HG03442 (cell line): ENCODE data around the gene CNIH2.

Experiments used
- ATAC-seq: cut with Tn5 transposase; IDR thresholded peaks from one replicate; pipeline ENCODE4 v1.9.1; 2021; ENCODE audit warnings: mild to moderate bottlenecking, moderate library complexity; ENCODE audit not compliant: unreplicated experiment

CNIH2 gene

DNA sequence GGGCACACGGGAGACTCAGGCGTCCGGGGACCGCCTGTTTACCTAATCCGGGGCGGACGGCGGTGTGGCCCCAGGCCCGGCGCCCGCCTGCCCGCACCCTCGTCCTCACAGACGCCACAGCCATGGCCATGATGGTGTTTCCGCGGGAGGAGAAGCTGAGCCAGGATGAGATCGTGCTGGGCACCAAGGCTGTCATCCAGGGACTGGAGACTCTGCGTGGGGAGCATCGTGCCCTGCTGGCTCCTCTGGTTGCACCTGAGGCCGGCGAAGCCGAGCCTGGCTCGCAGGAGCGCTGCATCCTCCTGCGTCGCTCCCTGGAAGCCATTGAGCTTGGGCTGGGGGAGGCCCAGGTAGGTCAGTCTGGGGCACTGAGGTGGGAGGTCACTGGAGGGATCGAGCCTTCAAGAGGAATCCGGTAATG is 19.5 kb upstream of the CNIH2 start:
- no peak for ATAC-seq

DNA sequence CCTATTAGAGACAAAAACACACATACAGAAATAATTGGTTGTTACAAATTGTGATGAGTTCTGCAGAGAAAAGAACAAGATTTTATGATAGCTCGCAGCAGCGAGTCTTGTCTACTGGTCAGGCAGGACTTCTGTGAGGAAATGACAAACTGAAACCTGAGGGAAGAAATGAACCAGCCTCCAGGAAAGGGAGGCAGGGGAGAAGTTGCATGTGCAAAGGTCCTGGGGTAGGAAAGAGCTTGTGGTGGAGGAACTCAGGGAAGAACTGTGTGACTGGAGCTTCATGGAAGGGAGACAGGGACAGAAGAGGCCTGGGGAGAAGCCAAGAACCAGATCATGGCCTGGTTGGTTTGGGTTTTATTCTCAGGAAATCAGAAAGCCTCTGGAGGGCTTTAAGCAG is 18.8 kb upstream of the CNIH2 start:
- ATAC-seq = no peak

DNA sequence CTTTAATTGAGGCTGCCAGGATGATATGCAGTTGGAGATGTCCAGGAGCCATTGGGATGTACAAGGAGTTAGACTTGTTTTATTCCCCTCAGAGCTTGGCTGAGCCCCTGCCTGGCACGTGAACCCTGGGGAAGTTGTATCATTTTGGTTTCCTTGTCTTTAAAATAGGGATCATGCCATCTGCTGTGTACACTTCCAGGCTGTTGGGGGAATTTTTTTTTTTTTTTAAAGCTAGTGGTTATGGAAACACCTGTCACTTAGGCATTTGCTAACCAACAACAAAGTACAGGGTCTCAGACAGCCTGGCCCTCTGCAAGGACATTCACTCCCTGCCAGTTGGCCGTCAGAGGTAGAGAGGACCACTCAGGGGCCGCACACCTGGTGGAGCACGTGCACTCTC is 18.0 kb upstream of the CNIH2 start:
- ATAC-seq = no peak

DNA sequence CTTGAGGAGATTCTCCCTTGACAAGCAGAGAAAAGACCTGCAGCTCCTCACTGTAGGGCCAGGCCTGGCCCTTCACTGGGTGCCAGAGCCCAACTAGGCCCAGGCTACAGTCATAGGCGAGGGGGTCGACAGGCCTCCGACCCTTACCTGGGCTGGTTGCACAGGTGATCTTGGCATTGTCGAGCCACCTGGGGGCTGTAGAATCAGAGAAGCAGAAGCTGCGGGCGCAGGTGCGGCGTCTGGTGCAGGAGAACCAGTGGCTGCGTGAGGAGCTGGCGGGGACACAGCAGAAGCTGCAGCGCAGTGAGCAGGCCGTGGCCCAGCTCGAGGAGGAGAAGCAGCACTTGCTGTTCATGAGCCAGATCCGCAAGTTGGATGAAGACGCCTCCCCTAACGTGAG is 16.4 kb upstream of the CNIH2 start:
- ATAC-seq = no peak

DNA sequence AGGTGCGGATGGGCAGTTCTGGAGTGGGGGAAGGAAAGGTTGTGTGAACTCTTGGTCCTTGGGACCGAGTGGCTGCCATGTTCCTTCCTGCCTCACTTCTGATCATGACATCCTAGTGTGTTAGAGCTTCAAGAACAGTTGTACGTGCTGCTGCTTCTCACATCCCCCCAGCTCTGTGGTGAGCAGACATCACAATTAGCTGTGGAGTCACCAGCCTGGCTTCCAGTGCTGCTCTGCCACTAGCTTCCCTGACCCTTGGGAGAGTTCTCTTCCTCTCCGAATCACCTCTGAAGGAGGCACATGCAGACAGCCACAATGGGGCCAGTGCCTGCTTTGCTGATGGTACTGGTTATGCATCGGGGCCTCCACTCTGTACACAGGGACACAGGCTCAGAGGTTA is 15.8 kb upstream of the CNIH2 start:
- no peak for ATAC-seq

DNA sequence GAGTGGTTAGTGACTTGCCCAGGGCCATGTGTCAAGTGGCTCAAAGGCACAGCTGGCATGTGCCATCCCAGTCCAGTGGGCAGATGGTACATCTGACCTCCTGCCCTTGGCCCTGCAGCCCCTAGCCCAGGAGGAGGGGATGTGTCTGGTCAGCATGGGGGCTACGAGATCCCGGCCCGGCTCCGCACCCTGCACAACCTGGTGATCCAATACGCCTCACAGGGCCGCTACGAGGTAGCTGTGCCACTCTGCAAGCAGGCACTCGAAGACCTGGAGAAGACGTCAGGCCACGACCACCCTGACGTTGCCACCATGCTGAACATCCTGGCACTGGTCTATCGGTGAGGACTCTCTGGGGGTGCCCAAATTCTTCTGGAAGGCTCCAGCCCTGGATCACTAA is 15.3 kb upstream of the CNIH2 start:
- no peak for ATAC-seq

DNA sequence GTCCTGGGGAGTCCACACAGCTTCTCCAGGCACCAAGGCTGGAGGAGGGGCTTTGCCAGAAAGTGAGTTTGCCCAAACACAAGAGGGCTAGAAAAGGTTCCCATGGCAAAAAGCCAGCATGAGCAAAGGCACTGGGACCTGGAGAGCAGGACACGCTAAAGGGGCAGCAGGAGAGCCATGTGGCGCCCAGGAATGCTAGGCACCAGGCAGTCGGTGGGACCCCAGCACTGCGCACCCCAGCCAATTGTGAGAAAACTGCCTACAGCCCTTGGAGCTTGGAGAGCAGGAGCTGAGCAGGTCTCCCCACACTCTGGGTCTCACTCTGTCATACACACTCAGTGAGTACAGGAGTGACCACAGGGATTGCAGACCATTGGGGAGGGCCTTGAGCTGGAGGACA is 14.7 kb upstream of the CNIH2 start:
- no peak for ATAC-seq

DNA sequence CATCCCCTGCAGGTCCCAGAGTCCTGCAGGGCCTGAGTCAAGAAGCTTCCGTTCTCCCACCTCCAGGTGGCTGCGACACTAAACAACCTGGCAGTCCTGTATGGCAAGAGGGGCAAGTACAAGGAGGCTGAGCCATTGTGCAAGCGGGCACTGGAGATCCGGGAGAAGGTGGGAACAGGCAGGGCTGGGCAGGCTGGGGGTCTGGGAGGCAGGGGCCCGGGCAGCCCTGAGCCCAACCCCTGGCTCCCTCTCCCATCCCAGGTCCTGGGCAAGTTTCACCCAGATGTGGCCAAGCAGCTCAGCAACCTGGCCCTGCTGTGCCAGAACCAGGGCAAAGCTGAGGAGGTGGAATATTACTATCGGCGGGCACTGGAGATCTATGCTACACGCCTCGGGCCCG is 14.2 kb upstream of the CNIH2 start:
- no peak for ATAC-seq

DNA sequence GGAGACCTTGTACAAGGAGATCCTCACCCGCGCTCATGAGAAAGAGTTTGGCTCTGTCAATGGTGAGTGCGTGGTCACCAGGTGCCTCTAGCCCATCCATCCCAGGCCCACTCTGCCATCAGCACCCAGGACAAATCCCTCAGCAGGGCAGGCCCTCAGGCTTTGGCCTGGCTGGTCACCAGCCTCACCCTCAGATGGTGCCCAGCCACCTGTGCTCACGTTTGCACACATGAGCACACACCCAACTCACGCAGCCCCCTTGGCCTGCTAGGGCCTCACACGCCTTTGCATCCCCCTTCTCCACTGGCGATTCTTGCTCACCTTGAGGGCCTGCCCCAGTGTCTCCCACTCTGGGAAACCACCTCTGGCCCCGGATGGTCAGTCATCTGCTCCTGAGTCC is 13.6 kb upstream of the CNIH2 start:
- ATAC-seq = no peak

DNA sequence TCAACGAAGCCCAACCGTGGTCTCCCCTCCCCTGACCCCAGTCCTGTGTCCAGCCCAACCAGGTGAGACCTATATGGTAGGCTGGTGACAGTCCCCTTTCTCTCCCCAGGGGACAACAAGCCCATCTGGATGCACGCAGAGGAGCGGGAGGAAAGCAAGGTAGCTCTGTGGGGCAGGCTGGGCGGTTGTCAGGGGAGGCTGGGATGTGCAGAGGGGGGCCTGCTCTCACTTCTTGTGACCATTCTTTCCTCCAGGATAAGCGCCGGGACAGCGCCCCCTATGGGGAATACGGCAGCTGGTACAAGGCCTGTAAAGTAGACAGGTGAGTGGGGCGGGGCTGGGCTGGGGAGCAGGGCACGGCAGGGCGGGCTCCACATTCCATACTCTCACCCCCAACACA is 13.1 kb upstream of the CNIH2 start:
- no peak for ATAC-seq

DNA sequence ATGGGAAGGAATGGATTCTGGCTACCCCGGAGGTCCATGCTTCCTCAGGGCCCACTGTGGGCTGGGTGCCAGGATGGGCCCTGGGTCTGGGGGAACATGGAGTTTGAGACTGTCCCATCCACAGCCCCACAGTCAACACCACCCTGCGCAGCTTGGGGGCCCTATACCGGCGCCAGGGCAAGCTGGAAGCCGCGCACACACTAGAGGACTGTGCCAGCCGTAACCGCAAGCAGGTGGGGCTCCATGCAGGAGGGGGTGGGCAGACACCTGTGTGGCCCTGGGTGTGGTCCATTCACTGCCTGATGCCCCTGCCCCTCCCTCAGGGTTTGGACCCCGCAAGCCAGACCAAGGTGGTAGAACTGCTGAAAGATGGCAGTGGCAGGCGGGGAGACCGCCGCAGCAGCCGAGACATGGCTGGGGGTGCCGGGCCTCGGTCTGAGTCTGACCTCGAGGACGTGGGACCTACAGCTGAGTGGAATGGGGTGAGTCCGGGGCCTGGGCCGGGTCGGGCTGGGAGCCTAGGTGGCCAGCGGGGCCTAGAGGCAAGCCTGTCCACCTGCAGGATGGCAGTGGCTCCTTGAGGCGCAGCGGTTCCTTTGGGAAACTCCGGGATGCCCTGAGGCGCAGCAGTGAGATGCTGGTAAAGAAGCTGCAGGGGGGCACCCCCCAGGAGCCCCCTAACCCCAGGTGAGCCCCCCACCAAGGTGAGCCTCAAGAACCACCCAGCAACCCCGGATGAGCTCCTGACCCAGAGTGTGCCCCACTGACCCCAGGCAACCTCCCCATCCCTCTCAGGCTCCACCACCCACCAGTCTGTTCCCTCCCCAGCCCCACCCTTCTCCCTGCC is 12.2 kb upstream of the CNIH2 start:
- ATAC-seq = no peak

DNA sequence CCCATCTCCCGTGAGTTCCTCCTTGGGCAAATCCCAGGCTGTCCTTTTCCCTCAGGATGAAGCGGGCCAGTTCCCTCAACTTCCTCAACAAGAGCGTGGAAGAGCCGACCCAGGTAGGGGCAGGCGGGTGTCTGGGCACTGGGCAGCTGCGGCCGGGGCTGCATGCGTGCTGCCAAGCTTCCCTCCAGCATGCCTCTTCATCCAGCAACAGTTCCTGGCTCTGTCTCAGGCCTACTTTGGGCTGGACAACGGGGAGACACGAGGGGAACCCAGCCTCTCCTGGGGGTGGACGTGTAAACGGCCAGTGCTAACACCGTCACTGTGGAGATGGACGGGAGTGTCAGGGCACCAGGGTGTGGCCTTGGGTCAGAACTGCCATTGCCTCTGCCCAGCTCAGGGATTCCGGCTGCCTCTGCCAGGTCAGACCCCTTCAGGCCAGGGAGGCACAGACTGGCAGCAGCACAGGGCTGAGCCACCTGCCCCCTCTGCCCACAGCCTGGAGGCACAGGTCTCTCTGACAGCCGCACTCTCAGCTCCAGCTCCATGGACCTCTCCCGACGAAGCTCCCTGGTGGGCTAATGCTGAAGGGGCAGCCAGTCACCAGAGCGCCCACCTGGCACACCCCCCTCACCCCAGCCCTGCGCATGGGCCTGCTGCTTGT is 11.5 kb upstream of the CNIH2 start:
- ATAC-seq = no peak

DNA sequence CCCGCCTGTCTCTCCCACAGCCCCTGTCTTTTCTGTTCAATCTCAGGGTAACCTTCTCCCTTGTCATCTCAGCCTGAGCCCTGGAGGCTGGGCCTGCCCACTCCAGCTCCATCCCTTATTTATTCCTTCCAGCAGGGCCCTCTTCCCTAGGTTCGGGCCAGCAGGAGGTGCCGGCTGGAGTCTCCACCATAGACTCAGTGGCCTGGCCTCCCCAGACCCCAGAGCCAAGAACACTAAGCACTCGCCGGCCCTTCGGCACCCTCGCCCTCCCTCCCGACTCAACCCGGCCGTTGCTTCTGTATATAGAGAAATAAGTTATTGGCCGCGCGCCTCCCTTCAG is 11.0 kb upstream of the CNIH2 start:
- ATAC-seq = no peak

DNA sequence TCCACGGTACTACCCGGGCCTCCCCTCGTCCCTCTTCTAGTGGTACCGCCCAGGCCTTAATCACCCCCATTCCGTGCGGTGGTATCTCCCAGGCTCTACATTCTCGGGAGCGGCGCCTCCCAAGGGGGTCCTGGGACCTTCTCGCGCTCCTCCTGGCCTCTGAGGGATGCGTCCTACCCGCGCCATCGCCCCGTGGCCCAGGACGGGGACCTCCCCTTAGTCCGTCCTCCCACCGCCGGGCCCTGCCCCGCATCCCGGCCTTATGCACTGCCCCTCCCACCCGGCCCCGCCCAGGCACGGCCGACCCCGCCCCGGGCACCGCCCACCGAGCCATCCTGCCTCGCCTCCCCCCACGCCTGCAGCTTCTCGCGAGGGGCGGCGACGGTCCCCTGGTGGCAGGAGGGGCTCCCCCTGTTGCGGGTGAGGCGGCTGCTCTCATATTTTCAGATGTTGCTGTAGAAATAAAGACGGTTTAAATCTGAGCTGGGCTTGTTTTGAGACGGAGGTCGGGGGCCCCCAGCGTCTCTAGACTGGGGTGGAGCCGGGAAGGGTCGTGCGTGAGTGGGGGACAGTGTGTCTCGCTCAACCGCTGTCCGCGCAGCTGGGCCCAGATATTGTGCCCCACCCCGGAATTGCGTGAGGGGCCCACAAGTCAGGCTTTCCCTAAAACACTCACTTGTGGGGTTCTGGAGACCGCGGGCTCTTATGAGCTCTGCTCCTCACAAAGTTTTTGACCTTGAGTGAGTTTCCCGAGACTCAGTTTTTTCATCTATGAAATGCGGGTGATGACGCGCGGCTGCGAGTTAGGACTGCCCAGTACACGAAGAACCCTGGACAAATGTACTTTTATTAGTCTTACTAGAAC is 10.4 kb upstream of the CNIH2 start:
- peak; percentile 34 for ATAC-seq

DNA sequence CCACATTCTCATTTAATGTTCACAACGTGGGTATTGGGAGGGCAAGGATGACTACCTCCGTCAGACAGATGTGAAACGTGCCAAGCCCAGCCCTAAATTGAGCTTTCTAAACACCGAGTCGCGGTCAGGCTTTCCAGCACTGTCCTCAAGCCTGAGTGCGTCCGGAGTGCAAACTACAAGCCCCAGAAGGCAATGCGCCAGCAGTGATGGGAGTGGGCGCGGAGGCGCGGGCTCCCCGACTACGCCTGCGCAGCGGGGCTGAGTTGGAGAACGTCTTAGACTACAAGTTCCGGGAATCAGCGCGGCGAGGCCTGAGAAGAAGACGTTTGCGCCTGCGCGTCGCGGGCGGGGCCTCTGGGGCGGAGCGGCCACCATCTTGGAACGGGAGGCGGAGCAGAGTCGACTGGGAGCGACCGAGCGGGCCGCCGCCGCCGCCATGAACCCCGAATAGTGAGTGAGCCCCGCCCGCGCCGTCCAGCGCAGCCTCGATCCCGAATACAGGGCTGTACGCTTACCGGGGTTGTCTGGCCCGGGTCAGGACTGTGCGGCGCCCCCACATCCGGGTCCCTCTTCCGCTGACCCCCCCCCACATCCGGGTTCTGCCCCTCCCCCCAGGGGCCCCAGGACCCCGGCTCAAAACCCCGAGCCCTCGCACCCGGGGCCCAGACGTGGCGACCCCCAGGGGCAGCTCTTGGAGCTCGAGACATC is 9.6 kb upstream of the CNIH2 start, which contains the start of gene RAB1B:
Gene RAB1B, plus strand, starts transcription at position 396 of the 708 bp plus-strand sequence. Its CDS starts 41 bp downstream, at position 437.
- ATAC-seq = peak; percentile 73

DNA sequence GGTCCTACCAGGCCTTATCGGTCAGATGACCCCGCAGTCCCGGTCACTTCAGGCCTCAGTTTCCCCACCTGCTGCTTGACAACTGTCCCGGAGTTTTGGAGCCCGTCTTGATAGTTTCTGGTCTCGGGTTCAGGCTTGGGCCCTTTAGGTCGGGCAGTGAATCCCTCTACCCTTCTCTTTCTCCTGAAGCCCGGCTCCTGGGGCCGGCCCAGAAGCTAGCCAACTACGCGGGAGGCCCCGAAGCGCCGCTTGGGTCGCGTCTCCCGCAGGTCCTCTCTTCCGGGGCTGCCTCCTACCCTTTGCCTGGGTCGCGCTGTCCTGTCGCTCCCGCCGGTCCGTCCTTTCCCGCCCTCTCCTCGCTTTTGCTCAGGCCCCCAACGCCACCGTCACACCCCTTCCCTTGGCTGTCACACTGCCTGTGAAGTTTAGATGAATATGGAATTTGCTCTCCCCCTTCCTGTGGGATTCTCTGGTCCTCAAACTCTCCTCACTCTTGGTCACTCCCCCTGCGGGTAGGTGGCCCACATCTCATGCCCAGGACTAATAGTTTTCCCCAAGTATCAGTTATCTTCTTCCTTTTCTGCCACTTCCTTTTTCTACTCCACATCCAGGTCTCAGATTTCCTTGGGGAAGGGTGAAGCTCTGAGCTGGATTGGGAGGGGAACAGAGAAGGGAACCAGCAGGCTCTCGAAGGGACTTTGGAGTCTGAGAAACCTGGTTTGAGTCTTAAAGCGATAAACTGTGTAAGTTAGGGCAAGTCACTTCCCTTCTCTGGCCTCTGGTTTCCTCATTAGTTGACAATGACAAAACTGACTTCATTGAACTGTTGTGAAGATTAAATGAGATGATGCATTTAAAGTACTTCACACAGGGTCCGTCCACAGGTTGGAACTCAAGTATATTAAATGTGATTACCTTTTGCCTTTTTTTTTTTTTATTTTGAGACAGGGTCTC is 8.7 kb upstream of the CNIH2 start:
- ATAC-seq = no peak

DNA sequence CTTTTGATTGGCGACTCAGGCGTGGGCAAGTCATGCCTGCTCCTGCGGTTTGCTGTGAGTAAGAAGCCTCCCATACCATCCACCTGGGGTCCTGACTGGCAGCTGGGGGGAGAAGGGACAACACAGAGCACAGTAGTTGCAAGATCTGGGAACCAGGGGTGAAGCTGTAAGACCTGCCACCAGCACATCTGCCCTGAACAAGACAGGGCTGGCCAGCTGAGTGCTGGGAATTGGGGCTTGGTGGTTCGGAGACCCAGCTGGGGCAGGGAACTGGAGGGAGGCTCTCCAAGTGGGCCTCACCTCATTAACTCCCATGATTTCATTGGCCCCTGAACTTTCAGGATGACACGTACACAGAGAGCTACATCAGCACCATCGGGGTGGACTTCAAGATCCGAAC is 6.2 kb upstream of the CNIH2 start:
- ATAC-seq = no peak

DNA sequence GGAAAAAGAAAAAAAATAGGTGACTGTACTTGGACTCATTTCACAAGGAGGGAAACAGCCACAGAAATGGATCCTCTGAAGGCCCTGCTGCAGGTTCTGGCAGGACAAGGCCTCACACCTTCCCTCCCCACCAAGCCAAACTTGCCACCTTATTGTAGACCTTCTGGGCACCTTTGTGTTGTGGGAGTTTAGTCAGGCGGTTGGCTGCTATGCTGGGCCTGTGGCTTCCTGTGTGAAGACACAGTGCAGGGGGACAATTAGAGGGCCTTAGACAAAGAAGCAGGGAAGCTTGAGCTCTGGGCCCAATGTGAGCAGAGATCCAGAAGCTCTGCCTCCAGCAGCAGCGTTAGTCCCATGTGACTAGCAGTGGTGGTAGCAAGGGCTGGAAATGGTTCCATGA is 5.4 kb upstream of the CNIH2 start:
- ATAC-seq = no peak

DNA sequence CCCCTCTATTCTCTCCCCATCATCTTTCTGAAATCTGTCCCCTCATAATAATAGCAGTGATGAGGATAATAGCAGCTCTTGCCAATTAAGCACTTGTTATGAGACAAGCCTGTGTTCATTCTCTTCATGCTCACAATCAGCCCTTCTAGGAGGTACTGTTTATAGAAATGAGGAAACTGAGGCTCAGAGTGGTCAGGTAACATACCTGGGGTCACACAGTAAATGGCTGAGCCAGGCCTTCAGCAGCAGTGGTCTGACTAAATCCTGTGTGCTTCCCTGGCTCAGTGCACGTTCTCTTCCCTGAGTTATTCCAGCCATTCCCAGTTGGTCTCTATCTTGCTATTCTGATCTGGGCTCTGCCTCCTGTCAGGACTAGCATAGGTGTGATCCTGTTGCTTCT is 3.8 kb upstream of the CNIH2 start:
- no peak for ATAC-seq

DNA sequence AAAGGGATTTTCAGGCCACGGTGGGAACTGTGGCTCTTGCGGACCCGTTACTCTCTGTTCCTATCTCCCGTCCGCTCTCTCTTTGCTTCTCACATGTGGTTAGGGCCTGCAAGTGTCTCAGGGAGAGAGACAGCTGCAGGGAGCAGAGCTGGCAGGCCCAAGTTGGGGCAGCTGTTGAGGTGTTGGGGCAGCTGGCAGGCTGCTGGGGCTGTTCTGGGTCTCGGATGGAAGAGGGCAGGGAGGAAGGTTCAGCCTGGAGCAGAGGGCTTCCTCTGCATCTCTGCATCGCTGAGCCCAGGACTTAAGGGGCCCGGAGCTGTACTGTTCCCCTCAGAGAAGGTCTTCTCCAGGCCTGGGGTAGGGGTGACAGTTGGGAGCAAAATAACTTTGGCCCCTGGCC is 2.6 kb upstream of the CNIH2 start:
- no peak for ATAC-seq
